NCI-H69 (cell line): Measurements from ENCODE around the gene MPV17L2.

ENCODE experiments used
- DNase-seq: peaks from one replicate; lab custom pipeline; 2025; lab: John Stamatoyannopoulos, UW

Gene MPV17L2

GRCh38 chr19:18218600-18218999 lies 25.6 kb downstream of the MPV17L2 start:
- no peak for DNase-seq

GRCh38 chr19:18219911-18220631 lies 27.1 kb downstream of the MPV17L2 start:
- peak; percentile 44 for DNase-seq

DNA sequence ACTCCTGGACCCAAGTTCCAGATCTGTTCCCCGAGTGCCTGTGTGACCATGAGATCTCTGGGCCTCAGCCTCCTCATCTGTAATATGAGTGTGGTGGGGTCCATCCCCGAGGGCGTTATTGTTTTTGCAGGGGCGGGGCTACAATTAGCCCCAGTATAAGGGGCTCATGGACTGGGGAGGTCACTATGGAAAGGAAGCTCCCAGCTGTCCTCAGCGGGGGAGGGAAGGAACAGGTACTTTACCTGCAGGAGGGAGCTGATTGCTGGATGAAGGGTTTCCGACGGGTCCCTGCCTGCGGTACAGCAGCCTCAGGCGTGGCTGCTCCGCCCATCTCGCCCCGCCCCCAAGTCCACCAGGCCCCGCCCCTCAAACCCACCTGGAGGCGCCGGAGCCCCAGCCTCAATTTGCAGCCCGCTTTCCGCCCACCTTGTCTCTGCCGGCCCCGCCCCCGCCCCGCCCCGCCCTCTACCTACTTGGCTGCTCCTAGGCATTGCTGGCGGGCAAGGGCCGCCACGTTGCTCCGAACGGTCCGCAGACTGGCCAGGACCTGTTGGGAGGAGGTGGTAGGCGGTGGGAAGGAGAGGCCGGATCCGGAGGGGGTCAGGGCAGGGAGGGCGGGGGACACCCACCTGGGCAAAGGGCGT lies 27.7 kb downstream of the MPV17L2 start:
- DNase-seq, result peak; percentile 82

- DNase-seq, result no peak
Observed at GRCh38 chr19:18221815-18222725, 29.1 kb downstream of the MPV17L2 start.

- peak; percentile 45 for DNase-seq
Observed at GRCh38 chr19:18223860-18224524, 31.0 kb downstream of the MPV17L2 start.

GRCh38 chr19:18224525-18225354 lies 31.7 kb downstream of the MPV17L2 start:
- DNase-seq, result peak; percentile 99

DNA sequence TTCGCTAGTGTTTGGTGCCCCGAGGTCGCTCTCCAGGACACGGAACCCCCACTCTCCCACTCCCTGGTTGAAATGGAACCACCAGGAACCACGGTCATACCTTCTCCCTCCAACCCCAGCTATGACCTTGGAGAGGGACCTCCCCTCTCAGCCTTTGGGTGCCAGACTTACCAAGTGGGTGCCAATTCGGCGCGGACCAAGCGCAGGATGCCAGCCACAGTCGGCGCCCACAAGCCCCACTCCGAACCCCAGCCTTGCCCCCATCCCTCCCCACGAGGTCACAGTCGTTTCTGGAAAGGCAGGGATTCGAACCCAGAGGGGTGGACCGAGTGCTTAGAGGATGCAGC lies 32.3 kb downstream of the MPV17L2 start:
- peak; percentile 38 for DNase-seq

GRCh38 chr19:18225702-18226468 lies 32.9 kb downstream of the MPV17L2 start, which contains the start of gene PDE4C:
TSS of gene PDE4C (minus strand) at chr19:18226438. CDS start at chr19:18226415, 23 bp downstream.
- peak; percentile 74 for DNase-seq

- DNase-seq, result no peak
Observed at GRCh38 chr19:18226956-18227780, 34.1 kb downstream of the MPV17L2 start.

- DNase-seq, result no peak
Observed at GRCh38 chr19:18227781-18228271, 34.8 kb downstream of the MPV17L2 start.

DNA sequence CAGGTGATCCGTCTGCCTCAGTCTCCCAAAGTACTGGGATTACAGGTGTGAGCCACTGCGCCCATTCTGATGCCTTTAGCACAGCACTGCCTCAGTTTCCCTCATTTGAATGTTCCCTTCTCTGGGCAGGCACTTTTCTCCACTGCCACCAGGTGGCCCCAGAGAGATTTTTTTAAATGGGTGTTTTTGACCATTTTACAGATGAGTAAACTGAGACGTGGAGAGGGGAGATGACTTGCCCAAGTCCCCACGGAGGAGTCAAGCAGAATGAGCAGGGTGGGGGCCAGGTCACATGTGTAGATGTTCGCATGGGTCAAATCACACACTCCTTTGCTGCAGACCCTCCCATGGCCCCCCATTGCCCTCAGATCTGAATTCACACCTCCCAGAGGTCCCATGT lies 36.5 kb downstream of the MPV17L2 start:
- DNase-seq, result peak; percentile 25

DNA sequence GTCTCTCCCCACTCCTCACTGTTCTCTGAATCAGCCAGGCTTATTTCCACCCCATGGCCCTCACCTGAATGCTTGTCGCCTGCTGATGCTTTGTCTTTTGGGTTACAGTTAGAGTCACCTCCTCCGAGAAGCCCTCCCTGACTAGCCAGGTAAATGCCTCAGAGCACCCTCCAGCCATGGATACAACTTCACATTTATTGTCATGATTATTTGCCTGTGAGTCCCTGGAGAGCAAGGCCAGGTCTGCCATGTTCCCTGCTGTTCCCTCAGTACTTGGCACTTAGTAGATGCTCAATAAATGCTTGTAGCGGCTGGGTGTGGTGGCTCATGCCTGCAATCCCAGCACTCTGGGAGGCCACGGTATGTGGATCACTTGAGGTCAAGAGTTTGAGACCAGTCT lies 36.9 kb downstream of the MPV17L2 start:
- DNase-seq, result no peak

DNA sequence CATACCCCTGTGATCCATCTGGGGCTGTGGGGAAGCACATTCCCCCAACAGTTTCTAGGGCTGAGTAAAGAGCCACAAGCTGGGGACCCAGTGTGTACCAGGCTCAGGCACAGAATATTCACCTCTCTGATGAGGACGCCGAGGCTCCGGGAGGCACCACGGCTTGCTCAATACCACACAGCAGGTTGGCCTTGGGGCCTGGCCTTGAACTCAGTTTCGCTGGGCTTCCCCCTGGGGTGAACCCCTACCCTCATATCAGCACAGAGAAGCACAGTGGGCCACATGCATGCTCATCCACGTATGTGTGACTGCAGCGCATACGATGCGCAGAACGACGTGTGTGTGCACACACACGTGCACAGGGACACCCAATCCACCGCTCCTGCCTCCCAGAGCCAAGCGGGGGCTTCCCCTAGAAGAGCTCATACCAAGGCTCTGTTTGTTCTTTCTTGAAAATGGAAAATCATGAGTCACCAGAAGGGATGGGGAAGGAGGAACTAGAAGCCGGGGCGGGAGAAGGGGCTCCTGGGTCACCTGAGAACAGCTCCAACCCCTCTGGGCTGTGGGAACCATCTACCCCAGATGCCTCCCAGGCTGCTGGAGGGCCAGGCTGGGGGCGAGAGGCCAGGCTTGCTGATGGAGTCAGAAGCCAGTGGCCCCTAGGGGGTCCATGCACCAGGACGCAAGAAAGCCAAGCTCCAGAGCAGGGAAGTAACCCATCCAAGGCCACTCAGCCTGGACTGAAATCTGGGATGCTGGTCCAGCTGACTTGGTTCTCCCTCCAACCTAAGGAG lies 38.1 kb downstream of the MPV17L2 start:
- no peak for DNase-seq

DNA sequence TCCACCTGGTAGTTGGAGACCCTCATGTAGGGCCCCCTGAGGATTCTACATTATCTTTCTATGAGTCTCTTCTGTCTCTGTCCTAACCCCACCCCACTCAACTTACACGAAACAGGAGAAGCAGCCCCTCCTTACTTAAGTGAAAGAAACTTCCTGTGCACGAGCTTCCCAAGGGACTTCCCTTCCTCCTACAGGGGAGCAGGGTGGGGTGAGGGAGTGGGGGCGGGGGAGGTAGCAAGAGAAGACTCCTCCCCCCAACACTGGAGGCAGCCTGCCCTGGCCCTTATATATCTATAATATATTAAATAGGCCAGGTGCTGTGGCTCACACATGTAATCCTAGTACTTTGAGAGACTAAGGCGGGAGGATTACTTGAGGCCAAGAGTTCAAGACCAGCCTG lies 38.8 kb downstream of the MPV17L2 start:
- DNase-seq, result peak; percentile 87

DNA sequence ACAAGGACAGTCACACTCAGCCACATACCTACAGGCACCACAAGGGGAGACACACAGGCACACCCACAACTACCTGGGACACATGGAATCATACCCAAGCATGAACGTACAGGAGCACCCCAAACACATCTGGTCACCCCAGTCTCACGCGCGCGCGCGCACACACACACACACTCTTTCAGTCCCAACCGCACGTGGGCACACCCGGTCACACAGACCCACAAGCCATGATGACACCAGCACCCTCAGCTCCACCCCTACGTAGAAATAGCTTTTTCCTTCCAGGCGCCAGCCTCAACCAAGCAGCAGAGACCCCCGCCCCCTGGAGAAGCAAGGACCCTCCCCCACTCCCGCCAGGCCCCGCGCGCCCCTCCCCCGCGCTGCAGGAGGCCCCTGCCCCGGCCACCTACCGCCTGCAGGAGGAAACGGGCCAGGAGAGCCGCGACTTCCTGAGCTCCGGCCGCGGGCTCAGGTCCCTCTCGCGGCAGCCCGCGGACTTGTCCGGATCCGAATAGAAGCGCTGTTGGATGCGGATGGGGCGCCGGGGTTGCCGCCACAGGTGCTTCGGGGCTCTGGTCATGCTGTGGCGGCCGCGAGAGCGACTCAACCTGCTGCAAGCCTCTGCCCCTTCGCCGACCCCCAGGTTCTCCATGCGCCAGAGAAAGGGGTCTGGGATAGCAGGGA lies 39.7 kb downstream of the MPV17L2 start:
- DNase-seq, result peak; percentile 88

DNA sequence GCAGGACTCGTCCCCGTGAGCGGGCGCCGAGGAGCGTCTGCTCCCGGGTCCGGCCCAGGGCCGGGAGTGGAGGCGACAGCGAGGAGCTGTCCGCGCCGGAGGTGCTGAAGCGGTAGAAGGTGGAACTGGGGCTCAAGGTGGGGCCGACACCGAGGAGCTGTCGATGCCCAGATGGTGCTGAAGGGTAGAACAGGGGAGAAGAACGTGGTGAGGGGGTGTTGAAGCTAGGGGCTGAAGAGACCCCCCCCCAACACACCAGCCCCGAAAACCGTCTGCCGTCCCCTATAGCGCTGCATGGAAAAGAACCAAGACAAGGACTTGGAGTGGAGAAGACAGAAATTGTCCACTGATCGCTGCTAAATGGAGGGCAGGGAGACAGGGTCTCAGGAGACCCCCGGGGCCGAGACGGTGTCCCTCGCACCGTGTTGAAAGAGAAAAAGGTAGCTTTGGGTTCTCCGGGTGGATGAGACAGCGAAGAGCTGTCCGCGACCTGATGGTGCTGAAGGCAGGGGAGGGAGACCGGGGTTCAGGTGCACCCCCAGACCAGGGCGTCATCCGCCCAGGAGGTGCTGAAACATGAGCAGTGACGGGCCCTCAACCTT lies 40.3 kb downstream of the MPV17L2 start:
- DNase-seq, result peak; percentile 70

DNA sequence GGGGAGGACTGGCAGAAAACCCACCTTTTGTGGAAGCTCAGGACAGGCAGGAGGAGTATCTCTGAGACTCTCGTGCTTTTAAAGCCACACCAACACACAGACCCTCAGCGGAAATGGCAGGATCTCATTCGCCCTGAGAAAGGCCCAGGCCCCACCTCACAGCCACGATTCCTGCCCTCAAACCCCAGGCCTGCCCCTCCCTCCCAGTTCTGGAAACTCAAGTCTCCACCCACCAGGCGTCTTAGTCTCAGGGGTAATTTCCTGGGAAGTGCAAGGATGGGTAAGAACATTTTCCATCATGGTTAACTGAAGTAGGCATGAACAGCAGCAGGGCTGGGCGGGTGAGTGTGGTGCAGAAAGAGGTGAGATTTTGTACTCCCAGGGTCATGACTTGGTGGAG lies 41.2 kb downstream of the MPV17L2 start:
- no peak for DNase-seq
